WI38 (cell line): ENCODE results near the gene SUPV3L1.

ENCODE experiments used
- H3K4me3 ChIP-seq: 2 replicates; pipeline ENCODE4 v1.5.1; 2011; ENCODE audit warnings: low read depth, mild to moderate bottlenecking, control low read depth, low read length
- CTCF ChIP-seq: IDR thresholded peaks from 2 replicates; pipeline ENCODE4 v1.5.1; 2012; ENCODE audit warnings: low read depth, mild to moderate bottlenecking, control low read depth, low read length

The SUPV3L1 gene

GRCh38 chr10:69208761-69209160 is 28.7 kb downstream of the SUPV3L1 start:
- no peak for TF ChIP-seq CTCF
- H3K4me3 ChIP-seq, result no peak overlapping the region

GRCh38 chr10:69209787-69210484 is 29.9 kb downstream of the SUPV3L1 start:
- no peak overlapping the region for H3K4me3 ChIP-seq
- no peak for TF ChIP-seq CTCF

- no peak for TF ChIP-seq CTCF
- no peak overlapping the region for H3K4me3 ChIP-seq
Measured at GRCh38 chr10:69211104-69211503, 31.1 kb downstream of the SUPV3L1 start.

- no peak for TF ChIP-seq CTCF
- no peak overlapping the region for H3K4me3 ChIP-seq
Measured at GRCh38 chr10:69211524-69211923, 31.5 kb downstream of the SUPV3L1 start.

- TF ChIP-seq CTCF, result no peak
- no peak overlapping the region for H3K4me3 ChIP-seq
Measured at GRCh38 chr10:69213591-69214311, 33.7 kb downstream of the SUPV3L1 start.

- TF ChIP-seq CTCF, result no peak
- H3K4me3 ChIP-seq, result no peak overlapping the region
Measured at GRCh38 chr10:69214666-69215131, 34.7 kb downstream of the SUPV3L1 start.
